ENCODE results near the gene C4orf33.
"Not testable (repeated sequence)": the region's sequence is repeated elsewhere in the genome, so short reads cannot be mapped to it uniquely, and the experiment has no call there.

The C4orf33 gene

GRCh38 chr4:129126614-129127013 is 30.7 kb downstream of the C4orf33 start:
- DNase-seq (ENCODE audit: low read depth in 1 of 2, low spot score in 1 of 2) = not testable (repeated sequence)

- DNase-seq (ENCODE audit: low read depth in 1 of 2, low spot score in 1 of 2) = no peak
Observed at GRCh38 chr4:129129143-129129542, 33.2 kb downstream of the C4orf33 start.

GRCh38 chr4:129131343-129131742 is 35.4 kb downstream of the C4orf33 start:
- DNase-seq (ENCODE audit: low read depth in 1 of 2, low spot score in 1 of 2) = no peak

- DNase-seq (ENCODE audit: low read depth in 1 of 2, low spot score in 1 of 2) = no peak
Observed at GRCh38 chr4:129136433-129136832, 40.5 kb downstream of the C4orf33 start.

- DNase-seq (ENCODE audit: low read depth in 1 of 2, low spot score in 1 of 2) = no peak
Observed at GRCh38 chr4:129138810-129139496, 43.0 kb downstream of the C4orf33 start.

GRCh38 chr4:129140521-129140920 is 44.6 kb downstream of the C4orf33 start:
- DNase-seq (ENCODE audit: low read depth in 1 of 2, low spot score in 1 of 2) = no peak

- DNase-seq (ENCODE audit: low read depth in 1 of 2, low spot score in 1 of 2) = no peak
Observed at GRCh38 chr4:129143359-129143758, 47.4 kb downstream of the C4orf33 start.

GRCh38 chr4:129144755-129145206 is 48.8 kb downstream of the C4orf33 start:
- DNase-seq (ENCODE audit: low read depth in 1 of 2, low spot score in 1 of 2) = no peak

GRCh38 chr4:129145222-129145730 is 49.3 kb downstream of the C4orf33 start:
- DNase-seq (ENCODE audit: low read depth in 1 of 2, low spot score in 1 of 2) = no peak

- DNase-seq (ENCODE audit: low read depth in 1 of 2, low spot score in 1 of 2) = no peak
Observed at GRCh38 chr4:129146639-129147038, 50.7 kb downstream of the C4orf33 start.

GRCh38 chr4:129148892-129149291 is 52.9 kb downstream of the C4orf33 start:
- no peak for DNase-seq (ENCODE audit: low read depth in 1 of 2, low spot score in 1 of 2)

GRCh38 chr4:129149906-129150305 is 54.0 kb downstream of the C4orf33 start:
- no peak for DNase-seq (ENCODE audit: low read depth in 1 of 2, low spot score in 1 of 2)

- no peak for DNase-seq (ENCODE audit: low read depth in 1 of 2, low spot score in 1 of 2)
Observed at GRCh38 chr4:129152350-129152749, 56.4 kb downstream of the C4orf33 start.

- no peak for DNase-seq (ENCODE audit: low read depth in 1 of 2, low spot score in 1 of 2)
Observed at GRCh38 chr4:129153700-129154099, 57.7 kb downstream of the C4orf33 start.

- no peak for DNase-seq (ENCODE audit: low read depth in 1 of 2, low spot score in 1 of 2)
Observed at GRCh38 chr4:129162450-129162849, 66.5 kb downstream of the C4orf33 start.

GRCh38 chr4:129163427-129163826 is 67.5 kb downstream of the C4orf33 start:
- DNase-seq (ENCODE audit: low read depth in 1 of 2, low spot score in 1 of 2) = no peak

GRCh38 chr4:129164243-129164642 is 68.3 kb downstream of the C4orf33 start:
- no peak for DNase-seq (ENCODE audit: low read depth in 1 of 2, low spot score in 1 of 2)
